H54 (cell line): ENCODE results near the gene MAGI2.

Experiments used
- DNase-seq: peaks from one replicate; pipeline ENCODE4 v3.0.0; 2011; ENCODE audit warnings: low spot score, mixed read lengths; ENCODE audit not compliant: insufficient read length
- FAIRE-seq: peaks from 3 replicates; lab custom pipeline; 2011; peaks lifted over from hg19 to GRCh38; lab: Jason Lieb, UNC
- POLR2A ChIP-seq: IDR thresholded peaks from 2 replicates; pipeline ENCODE4 v1.6.1; 2011; ENCODE audit warnings: low read depth, mild to moderate bottlenecking, low read length

Gene MAGI2

GRCh38 chr7:78218051-78218450 is 1235.4 kb downstream of the MAGI2 start:
- DNase-seq (no peak), FAIRE-seq (no peak)
- no peak for TF ChIP-seq POLR2A

GRCh38 chr7:78215199-78215598 is 1238.3 kb downstream of the MAGI2 start:
- DNase-seq (no peak), FAIRE-seq (no peak)
- no peak for TF ChIP-seq POLR2A

GRCh38 chr7:78213402-78213801 is 1240.1 kb downstream of the MAGI2 start:
- DNase-seq (no peak), FAIRE-seq (no peak)
- TF ChIP-seq POLR2A, result no peak

- no peak for FAIRE-seq
- no peak for TF ChIP-seq POLR2A
- no peak for DNase-seq
Observed at GRCh38 chr7:78212476-78213060, 1240.9 kb downstream of the MAGI2 start.

GRCh38 chr7:78207269-78207668 is 1246.2 kb downstream of the MAGI2 start:
- FAIRE-seq, result no peak
- no peak for TF ChIP-seq POLR2A
- DNase-seq, result no peak

- TF ChIP-seq POLR2A, result no peak
- DNase-seq, result no peak
- no peak for FAIRE-seq
Observed at GRCh38 chr7:78206769-78207168, 1246.7 kb downstream of the MAGI2 start.

GRCh38 chr7:78203042-78203720 is 1250.3 kb downstream of the MAGI2 start:
- FAIRE-seq (no peak), DNase-seq (no peak)
- TF ChIP-seq POLR2A, result no peak

- no peak for TF ChIP-seq POLR2A
- FAIRE-seq (peak; percentile 43), DNase-seq (no peak)
Observed at GRCh38 chr7:78198756-78199155, 1254.7 kb downstream of the MAGI2 start.

- DNase-seq, result peak; percentile 7
- peak; percentile 83 for FAIRE-seq
- TF ChIP-seq POLR2A, result no peak
Observed at GRCh38 chr7:78197447-78197846, 1256.0 kb downstream of the MAGI2 start.

- FAIRE-seq (no peak), DNase-seq (no peak)
- no peak for TF ChIP-seq POLR2A
Observed at GRCh38 chr7:78195281-78195680, 1258.2 kb downstream of the MAGI2 start.

GRCh38 chr7:78194611-78195010 is 1258.9 kb downstream of the MAGI2 start:
- TF ChIP-seq POLR2A, result no peak
- FAIRE-seq (no peak), DNase-seq (no peak)

GRCh38 chr7:78191475-78192079 is 1261.9 kb downstream of the MAGI2 start:
- TF ChIP-seq POLR2A, result no peak
- FAIRE-seq, result no peak

GRCh38 chr7:78189762-78190161 is 1263.7 kb downstream of the MAGI2 start:
- TF ChIP-seq POLR2A, result no peak
- FAIRE-seq, result no peak
- no peak for DNase-seq

More at GRCh38 chr7:78191475-78192079, 1261.9 kb downstream of the MAGI2 start:
- DNase-seq, result no peak

GRCh38 chr7:78185149-78185745 is 1268.2 kb downstream of the MAGI2 start:
- DNase-seq (no peak), FAIRE-seq (peak; percentile 15)
- TF ChIP-seq POLR2A, result no peak
